ENCODE measurements around the gene S1PR1.

DNA sequence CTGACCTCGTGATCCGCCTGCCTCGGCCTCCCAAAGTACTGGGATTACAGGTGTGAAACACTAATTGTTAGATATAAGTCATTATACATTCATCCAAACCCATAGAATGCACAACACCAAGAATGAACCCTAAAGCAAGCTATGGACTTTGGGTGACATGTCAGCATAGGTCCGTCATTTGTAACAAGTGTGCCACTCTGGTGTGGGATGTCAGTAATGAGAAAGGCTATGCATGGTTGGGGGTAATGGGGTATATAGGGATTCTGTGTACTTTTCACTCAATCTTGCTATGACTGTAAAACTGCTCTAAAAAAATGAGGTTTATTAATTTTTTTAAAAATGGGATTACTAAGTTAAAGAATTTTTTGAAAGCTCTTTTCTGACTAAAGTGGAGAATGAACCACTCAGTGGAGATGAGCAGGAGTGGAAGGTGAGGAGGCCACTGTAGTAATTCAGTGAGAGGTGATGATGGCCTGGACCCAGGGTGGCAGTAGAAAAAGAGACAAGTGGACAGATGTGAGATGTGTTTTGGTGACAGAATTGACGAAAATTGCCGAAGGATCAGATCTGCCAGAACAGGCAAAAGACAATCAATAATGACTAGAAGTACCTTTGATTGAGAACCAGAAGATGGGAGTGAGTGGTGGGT, 21.3 kb upstream of the S1PR1 start:
- TF ChIP-seq, protein P1, sequence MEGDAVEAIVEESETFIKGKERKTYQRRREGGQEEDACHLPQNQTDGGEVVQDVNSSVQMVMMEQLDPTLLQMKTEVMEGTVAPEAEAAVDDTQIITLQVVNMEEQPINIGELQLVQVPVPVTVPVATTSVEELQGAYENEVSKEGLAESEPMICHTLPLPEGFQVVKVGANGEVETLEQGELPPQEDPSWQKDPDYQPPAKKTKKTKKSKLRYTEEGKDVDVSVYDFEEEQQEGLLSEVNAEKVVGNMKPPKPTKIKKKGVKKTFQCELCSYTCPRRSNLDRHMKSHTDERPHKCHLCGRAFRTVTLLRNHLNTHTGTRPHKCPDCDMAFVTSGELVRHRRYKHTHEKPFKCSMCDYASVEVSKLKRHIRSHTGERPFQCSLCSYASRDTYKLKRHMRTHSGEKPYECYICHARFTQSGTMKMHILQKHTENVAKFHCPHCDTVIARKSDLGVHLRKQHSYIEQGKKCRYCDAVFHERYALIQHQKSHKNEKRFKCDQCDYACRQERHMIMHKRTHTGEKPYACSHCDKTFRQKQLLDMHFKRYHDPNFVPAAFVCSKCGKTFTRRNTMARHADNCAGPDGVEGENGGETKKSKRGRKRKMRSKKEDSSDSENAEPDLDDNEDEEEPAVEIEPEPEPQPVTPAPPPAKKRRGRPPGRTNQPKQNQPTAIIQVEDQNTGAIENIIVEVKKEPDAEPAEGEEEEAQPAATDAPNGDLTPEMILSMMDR (conservative IDR thresholded peaks at IDR 0.05): no peak
- no peak for TF ChIP-seq EZH2 (IDR thresholded peaks at IDR 0.05; ENCODE audit: low read depth)

Measured in PC-9 (cell line).